ENCODE results near the gene ARHGAP40.

DNA sequence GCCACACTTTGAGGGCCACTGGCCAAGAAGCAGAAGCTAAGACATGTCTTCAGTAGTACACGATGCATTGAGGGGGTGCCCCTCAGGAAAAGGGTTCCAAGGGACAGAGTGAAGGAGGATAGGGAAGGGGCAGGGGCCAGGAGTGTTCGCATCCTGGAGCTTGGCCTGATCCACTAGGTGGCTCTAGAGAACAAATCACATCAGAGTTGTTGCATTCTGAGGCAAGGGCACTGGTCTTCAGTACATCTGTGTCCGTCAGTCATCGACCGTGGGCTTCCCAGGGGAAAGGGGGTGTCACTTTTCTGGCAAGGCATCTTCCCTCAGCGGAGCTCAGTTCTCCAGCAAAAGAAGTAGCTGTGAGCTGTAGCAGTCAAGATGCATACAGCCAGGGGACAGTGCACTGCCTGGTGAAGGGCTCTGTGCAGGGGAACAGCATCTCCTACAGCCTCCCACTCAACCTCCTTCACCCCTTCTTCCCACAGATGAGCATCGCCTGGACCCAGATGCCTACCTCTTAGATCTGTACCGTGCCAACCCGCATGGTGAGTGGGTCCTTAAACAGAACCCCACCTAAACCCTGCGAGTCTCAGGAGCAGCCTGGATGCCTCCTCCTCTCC, 47.8 kb downstream of the ARHGAP40 start:
- TF ChIP-seq, protein P1, sequence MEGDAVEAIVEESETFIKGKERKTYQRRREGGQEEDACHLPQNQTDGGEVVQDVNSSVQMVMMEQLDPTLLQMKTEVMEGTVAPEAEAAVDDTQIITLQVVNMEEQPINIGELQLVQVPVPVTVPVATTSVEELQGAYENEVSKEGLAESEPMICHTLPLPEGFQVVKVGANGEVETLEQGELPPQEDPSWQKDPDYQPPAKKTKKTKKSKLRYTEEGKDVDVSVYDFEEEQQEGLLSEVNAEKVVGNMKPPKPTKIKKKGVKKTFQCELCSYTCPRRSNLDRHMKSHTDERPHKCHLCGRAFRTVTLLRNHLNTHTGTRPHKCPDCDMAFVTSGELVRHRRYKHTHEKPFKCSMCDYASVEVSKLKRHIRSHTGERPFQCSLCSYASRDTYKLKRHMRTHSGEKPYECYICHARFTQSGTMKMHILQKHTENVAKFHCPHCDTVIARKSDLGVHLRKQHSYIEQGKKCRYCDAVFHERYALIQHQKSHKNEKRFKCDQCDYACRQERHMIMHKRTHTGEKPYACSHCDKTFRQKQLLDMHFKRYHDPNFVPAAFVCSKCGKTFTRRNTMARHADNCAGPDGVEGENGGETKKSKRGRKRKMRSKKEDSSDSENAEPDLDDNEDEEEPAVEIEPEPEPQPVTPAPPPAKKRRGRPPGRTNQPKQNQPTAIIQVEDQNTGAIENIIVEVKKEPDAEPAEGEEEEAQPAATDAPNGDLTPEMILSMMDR (conservative IDR thresholded peaks at IDR 0.05): peak; percentile 65
- TF ChIP-seq ZFX (IDR thresholded peaks at IDR 0.05): no peak
